Rectal smooth muscle tissue (tissue), 1 donor: ENCODE data around the gene PBX1.

Experiments used
- H3K27ac ChIP-seq: one replicate; pipeline ENCODE4 v1.7.0; 2013; ENCODE audit warnings: low read depth, low read length, inconsistent platforms
- H3K27me3 ChIP-seq: one replicate; pipeline ENCODE4 v1.7.0; 2013; ENCODE audit warnings: low read length; ENCODE audit not compliant: control insufficient read depth, insufficient read depth
- H3K36me3 ChIP-seq: one replicate; pipeline ENCODE4 v1.7.0; 2013; ENCODE audit warnings: low read length; ENCODE audit not compliant: control insufficient read depth, insufficient read depth
- H3K4me1 ChIP-seq: one replicate; pipeline ENCODE4 v1.7.0; 2013; ENCODE audit warnings: low read length; ENCODE audit not compliant: control insufficient read depth, insufficient read depth
- H3K4me3 ChIP-seq: one replicate; pipeline ENCODE4 v1.7.0; 2013; ENCODE audit warnings: low read length
- H3K9ac ChIP-seq: one replicate; pipeline ENCODE4 v1.7.0; 2013; ENCODE audit warnings: low read length

The PBX1 gene

GRCh38 chr1:164843743-164844500 lies 284.9 kb downstream of the PBX1 start:
- Histone ChIP-seq H3K36me3 (peaks cover 2% of the 10 kb centered on the region), H3K27me3 (no peaks in the 10 kb centered on the region), H3K4me1 (peaks cover 28% of the 10 kb centered on the region), H3K4me3 (no peak overlapping the region), H3K9ac (no peak overlapping the region), H3K27ac (no peak overlapping the region)

- peaks cover 2% of the 10 kb centered on the region for H3K36me3 ChIP-seq
- peaks cover 24% of the 10 kb centered on the region for H3K4me1 ChIP-seq
- no peak overlapping the region for H3K9ac ChIP-seq
- no peak overlapping the region for H3K27ac ChIP-seq
- H3K27me3 ChIP-seq: no peaks in the 10 kb centered on the region
- no peak overlapping the region for H3K4me3 ChIP-seq
Observed at GRCh38 chr1:164846731-164847691, 288.0 kb downstream of the PBX1 start.

- no peaks in the 10 kb centered on the region for H3K27me3 ChIP-seq
- no peak overlapping the region for H3K9ac ChIP-seq
- no peaks in the 10 kb centered on the region for H3K36me3 ChIP-seq
- H3K27ac ChIP-seq: peak overlapping the region; percentile 28
- peaks cover 25% of the 10 kb centered on the region for H3K4me1 ChIP-seq
- no peak overlapping the region for H3K4me3 ChIP-seq
Observed at GRCh38 chr1:164853146-164853545, 294.2 kb downstream of the PBX1 start.

- peaks cover 26% of the 10 kb centered on the region for H3K4me1 ChIP-seq
- H3K27ac ChIP-seq: no peak overlapping the region
- no peak overlapping the region for H3K9ac ChIP-seq
Observed at GRCh38 chr1:164855716-164856329, 296.8 kb downstream of the PBX1 start.

GRCh38 chr1:164856381-164856780 lies 297.4 kb downstream of the PBX1 start:
- H3K27me3 ChIP-seq: no peaks in the 10 kb centered on the region
- H3K27ac ChIP-seq: no peak overlapping the region
- peaks cover 26% of the 10 kb centered on the region for H3K4me1 ChIP-seq
- no peaks in the 10 kb centered on the region for H3K36me3 ChIP-seq
- no peak overlapping the region for H3K9ac ChIP-seq
- H3K4me3 ChIP-seq: no peak overlapping the region

More at GRCh38 chr1:164855716-164856329, 296.8 kb downstream of the PBX1 start:
- Histone ChIP-seq H3K4me3 (no peak overlapping the region), H3K27me3 (no peaks in the 10 kb centered on the region), H3K36me3 (no peaks in the 10 kb centered on the region)

- Histone ChIP-seq H3K27ac (no peak overlapping the region), H3K36me3 (no peaks in the 10 kb centered on the region), H3K4me3 (no peak overlapping the region), H3K27me3 (no peaks in the 10 kb centered on the region), H3K9ac (no peak overlapping the region), H3K4me1 (peaks cover 15% of the 10 kb centered on the region)
Observed at GRCh38 chr1:164857439-164857838, 298.5 kb downstream of the PBX1 start.

GRCh38 chr1:164858096-164858632 lies 299.2 kb downstream of the PBX1 start:
- Histone ChIP-seq H3K9ac (no peak overlapping the region), H3K27ac (no peak overlapping the region), H3K4me3 (no peak overlapping the region), H3K36me3 (no peaks in the 10 kb centered on the region), H3K27me3 (no peaks in the 10 kb centered on the region), H3K4me1 (peaks cover 13% of the 10 kb centered on the region)

GRCh38 chr1:164861632-164862031 lies 302.6 kb downstream of the PBX1 start:
- Histone ChIP-seq H3K27ac (no peak overlapping the region), H3K4me1 (peaks cover 9% of the 10 kb centered on the region), H3K36me3 (no peaks in the 10 kb centered on the region), H3K9ac (no peak overlapping the region), H3K4me3 (no peak overlapping the region), H3K27me3 (no peaks in the 10 kb centered on the region)

GRCh38 chr1:164863056-164863455 lies 304.1 kb downstream of the PBX1 start:
- no peak overlapping the region for H3K4me3 ChIP-seq
- no peaks in the 10 kb centered on the region for H3K27me3 ChIP-seq
- no peak overlapping the region for H3K9ac ChIP-seq
- peaks cover 3% of the 10 kb centered on the region for H3K4me1 ChIP-seq
- H3K27ac ChIP-seq: no peak overlapping the region
- no peaks in the 10 kb centered on the region for H3K36me3 ChIP-seq

- H3K4me3 ChIP-seq: no peak overlapping the region
- no peak overlapping the region for H3K27ac ChIP-seq
Observed at GRCh38 chr1:164864161-164864560, 305.2 kb downstream of the PBX1 start.

GRCh38 chr1:164865385-164865784 lies 306.4 kb downstream of the PBX1 start:
- no peak overlapping the region for H3K4me3 ChIP-seq
- no peak overlapping the region for H3K9ac ChIP-seq
- no peaks in the 10 kb centered on the region for H3K36me3 ChIP-seq
- H3K27me3 ChIP-seq: no peaks in the 10 kb centered on the region
- no peak overlapping the region for H3K27ac ChIP-seq
- no peaks in the 10 kb centered on the region for H3K4me1 ChIP-seq

More at GRCh38 chr1:164864161-164864560, 305.2 kb downstream of the PBX1 start:
- H3K27me3 ChIP-seq: no peaks in the 10 kb centered on the region
- H3K9ac ChIP-seq: no peak overlapping the region
- no peaks in the 10 kb centered on the region for H3K4me1 ChIP-seq
- no peaks in the 10 kb centered on the region for H3K36me3 ChIP-seq

GRCh38 chr1:164867590-164867989 lies 308.6 kb downstream of the PBX1 start:
- Histone ChIP-seq H3K9ac (no peak overlapping the region), H3K27ac (no peak overlapping the region), H3K4me3 (no peak overlapping the region), H3K27me3 (no peaks in the 10 kb centered on the region), H3K36me3 (no peaks in the 10 kb centered on the region), H3K4me1 (no peaks in the 10 kb centered on the region)
